HFFc6 (cell line): ENCODE data around the gene MYBPC2. TPM values are rescaled to one million over a fixed set of nuclear protein-coding genes. Genes with fewer than 3 reads are reported as not detected.
A peak's percentile ranks its signal among the peaks of the same experiment; 100 is the strongest.

Experiments used
- DNase-seq: peaks from one replicate; pipeline ENCODE4 v3.0.0-alpha.2; 2018
- H3K27ac Mint-ChIP-seq: 2 replicates; pipeline ENCODE4 v1.8.0; 2020; ENCODE audit warnings: mild to moderate bottlenecking, mixed read lengths
- H3K27me3 Mint-ChIP-seq: 2 replicates; pipeline ENCODE4 v1.8.0; 2021; ENCODE audit warnings: mild to moderate bottlenecking, moderate library complexity, mixed read lengths; ENCODE audit not compliant: insufficient read depth
- H3K36me3 Mint-ChIP-seq: 2 replicates; pipeline ENCODE4 v1.8.0; 2021; ENCODE audit warnings: low read depth, mixed read lengths
- H3K4me1 Mint-ChIP-seq: 2 replicates; pipeline ENCODE4 v1.8.0; 2020; ENCODE audit warnings: low read depth, mixed read lengths
- H3K4me3 Mint-ChIP-seq: 2 replicates; pipeline ENCODE4 v1.8.0; 2020; ENCODE audit warnings: mild to moderate bottlenecking, moderate library complexity, mixed read lengths
- H3K9me3 Mint-ChIP-seq: 2 replicates; pipeline ENCODE4 v1.8.0; 2020; ENCODE audit warnings: mild to moderate bottlenecking, mixed read lengths
- total RNA-seq, 6 experiments: library from RNA; stranded (reverse); fragmentation: NEBNext Ultra II Directional; extraction: Animal tissue kit (Norgen Biotek cat#: 25700); gene quantifications; 2 replicates in 1 of 6; 3 replicates in 5 of 6; pipeline ENCODE4 v1.2.3, GENCODE V29; 2021
- TF ChIP-seq, protein P1 (sequence below): fragments of 200-600 bp; sonication (generic); IDR thresholded peaks from 2 replicates; pipeline ENCODE4 v1.5.0; 2021; ENCODE audit warnings: antibody characterized with exemption, mild to moderate bottlenecking

MYBPC2 gene
- total RNA-seq, 6 experiments from 2014 or later, result not detected

DNA sequence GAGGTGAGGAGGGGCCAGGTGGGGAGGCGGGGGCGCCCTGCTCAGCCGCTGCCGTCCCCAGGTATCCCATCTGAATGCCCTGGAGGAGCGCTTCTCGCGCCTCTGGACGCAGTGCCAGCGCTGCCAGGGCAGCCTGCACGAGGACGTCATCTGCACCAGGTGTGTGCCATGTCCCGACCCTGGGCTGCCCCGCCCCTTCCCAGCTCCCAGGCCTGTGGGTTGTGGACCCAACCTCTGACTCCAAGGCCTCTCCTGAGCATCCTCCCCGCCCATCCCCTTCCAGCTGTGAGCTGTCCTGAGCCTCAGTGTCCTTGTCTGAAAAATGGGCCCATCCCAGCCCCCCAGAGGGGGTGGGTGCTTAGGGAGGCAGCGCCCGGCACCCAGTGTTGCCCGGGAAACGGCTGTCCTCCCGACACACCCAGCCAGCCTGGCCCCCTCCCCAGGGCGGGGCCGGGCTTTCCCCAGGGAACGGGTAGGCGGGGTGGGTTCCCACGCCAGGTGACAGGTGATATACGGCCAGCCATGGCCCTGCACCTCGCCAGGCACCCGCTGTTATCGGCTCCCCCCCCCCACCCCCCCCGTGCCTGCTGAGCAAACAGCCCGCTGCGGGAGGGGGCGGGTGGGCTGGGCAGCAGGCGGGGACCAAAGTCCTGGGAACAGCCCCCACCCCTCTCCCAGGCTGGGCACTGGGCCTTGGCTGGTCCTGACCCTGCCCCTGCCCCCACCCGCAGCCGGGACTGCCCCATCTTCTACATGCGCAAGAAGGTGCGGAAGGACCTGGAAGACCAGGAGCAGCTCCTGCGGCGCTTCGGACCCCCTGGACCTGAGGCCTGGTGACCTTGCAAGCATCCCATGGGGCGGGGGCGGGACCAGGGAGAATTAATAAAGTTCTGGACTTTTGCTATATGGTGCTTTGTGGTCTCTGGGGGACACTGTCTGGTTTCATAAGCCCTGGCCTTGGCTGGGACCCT is 15.3 kb upstream of the MYBPC2 start:
- Mint-ChIP-seq H3K4me1 (peaks cover 6% of the 10 kb centered on the region), H3K36me3 (peaks cover 8% of the 10 kb centered on the region; the same call in 1 of the 2 replicates)

DNA sequence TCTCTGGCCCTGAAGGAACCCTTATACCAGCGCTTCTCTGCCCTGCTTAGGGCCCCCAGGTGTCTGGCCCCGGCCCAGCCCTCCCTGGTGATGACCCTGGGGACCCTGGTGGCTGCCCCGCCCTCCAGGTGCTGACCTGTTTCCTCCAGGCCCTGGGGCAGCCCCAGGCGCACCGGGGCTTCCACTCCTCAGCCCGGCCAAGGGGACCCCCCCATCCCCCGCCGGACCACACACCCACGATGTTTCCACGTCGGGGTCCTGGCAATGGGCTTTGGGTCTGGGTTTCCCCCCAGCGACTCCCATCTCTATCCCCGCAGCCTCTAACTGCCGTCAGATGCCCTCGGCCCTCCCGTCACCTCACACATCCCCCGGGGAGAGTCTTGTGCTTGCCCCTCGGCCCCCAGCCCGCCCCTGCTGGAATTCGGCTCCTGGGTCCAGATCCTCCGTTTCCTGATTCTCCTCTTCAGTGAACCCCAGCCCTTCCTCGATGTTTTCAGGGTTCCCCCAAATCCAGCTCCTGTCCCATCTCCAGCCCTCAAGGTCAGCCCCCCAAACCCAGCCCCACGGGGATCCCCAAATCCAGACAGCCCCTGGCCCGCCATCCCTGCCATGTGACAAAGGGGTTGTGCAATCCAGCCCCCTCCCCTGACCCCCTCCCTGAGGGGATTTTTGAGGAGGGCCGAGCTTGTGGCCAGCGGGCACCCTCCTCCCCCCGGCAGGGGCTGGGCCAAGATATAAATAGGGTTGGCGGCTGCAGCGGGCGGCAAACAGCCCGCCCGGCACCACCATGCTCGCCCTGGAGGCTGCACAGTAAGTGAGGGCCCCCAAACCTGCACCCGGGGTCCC is 14.3 kb upstream of the MYBPC2 start, which contains the start of gene SPIB:
SPIB (plus strand) TSS at position 763 of the 846 bp plus-strand sequence; CDS start at position 788, 25 bp downstream.
- DNase-seq, result no peak
- Mint-ChIP-seq H3K4me3 (peak within 1 kb of the TSS; percentile 42; the same call in 1 of the 2 replicates), H3K9me3 (no peaks in the 10 kb centered on the region), H3K27ac (no peak within 1 kb of the TSS), H3K27me3 (peaks cover 6% of the 10 kb centered on the region), H3K4me1 (peaks cover 6% of the 10 kb centered on the region), H3K36me3 (no peaks in the 10 kb centered on the region)
- TF ChIP-seq, protein P1, sequence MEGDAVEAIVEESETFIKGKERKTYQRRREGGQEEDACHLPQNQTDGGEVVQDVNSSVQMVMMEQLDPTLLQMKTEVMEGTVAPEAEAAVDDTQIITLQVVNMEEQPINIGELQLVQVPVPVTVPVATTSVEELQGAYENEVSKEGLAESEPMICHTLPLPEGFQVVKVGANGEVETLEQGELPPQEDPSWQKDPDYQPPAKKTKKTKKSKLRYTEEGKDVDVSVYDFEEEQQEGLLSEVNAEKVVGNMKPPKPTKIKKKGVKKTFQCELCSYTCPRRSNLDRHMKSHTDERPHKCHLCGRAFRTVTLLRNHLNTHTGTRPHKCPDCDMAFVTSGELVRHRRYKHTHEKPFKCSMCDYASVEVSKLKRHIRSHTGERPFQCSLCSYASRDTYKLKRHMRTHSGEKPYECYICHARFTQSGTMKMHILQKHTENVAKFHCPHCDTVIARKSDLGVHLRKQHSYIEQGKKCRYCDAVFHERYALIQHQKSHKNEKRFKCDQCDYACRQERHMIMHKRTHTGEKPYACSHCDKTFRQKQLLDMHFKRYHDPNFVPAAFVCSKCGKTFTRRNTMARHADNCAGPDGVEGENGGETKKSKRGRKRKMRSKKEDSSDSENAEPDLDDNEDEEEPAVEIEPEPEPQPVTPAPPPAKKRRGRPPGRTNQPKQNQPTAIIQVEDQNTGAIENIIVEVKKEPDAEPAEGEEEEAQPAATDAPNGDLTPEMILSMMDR, result no peak

More for the DNA sequence above, 15.3 kb upstream of the MYBPC2 start:
- DNase-seq, result no peak
- Mint-ChIP-seq H3K27ac (no peak overlapping the region), H3K4me3 (no peak overlapping the region), H3K27me3 (peaks cover 6% of the 10 kb centered on the region), H3K9me3 (no peaks in the 10 kb centered on the region)
- TF ChIP-seq, protein P1, result no peak

DNA sequence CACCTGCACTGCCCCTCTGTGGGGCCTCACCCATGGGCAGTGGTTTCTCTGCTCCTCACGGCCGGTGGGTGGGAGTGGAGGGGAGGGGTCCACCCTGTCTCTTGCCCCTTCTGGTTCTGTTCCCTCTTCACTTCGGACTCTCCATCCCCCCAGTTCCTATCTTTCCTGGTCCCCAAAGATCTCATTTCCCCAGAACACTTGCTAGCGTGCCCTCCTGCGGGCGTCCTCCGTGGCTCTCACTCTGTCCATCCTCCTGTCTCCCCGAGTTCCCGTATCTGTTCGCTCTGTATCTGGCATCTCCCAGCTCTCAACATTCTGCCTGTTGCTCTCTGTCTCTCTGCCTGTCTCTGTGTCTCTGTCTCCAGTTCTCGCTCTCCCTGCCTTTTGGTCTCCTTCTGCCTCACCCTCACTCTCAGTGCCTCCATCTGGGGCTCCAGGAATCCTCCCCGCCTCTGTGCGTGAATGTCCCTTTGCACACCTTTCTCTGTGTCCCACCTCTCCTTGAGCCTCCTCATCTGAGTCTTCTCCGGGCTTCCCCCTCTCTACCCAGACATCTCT is 13.6 kb upstream of the MYBPC2 start:
- H3K4me1 Mint-ChIP-seq, result peaks cover 6% of the 10 kb centered on the region
- no peaks in the 10 kb centered on the region for H3K9me3 Mint-ChIP-seq
- TF ChIP-seq, protein P1, result no peak
- H3K27ac Mint-ChIP-seq, result no peak overlapping the region
- DNase-seq, result no peak
- H3K36me3 Mint-ChIP-seq, result no peaks in the 10 kb centered on the region
- peaks cover 4% of the 10 kb centered on the region for H3K27me3 Mint-ChIP-seq
- peak overlapping the region; percentile 42; the same call in 1 of the 2 replicates for H3K4me3 Mint-ChIP-seq

DNA sequence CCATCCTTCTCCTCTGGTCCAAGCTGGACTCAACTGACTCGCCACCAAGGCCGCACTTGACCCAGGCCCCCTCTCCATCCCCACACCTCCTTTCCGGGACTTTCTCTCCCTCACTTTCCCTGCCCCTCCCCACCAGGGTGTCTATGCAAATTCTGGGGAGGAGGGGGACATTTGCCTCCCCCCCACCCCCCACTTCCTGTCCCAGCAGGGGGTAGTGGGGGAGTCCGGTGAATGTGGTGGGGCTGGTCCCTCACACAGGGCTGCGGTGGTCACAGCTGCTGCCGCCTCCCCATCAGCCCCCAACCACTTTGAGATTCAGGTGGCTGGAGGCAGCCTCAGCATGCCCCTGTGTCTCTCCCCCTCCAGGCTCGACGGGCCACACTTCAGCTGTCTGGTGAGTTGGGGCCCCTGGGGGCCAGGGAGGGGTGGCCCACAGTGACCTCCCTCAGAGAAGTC is 13.1 kb upstream of the MYBPC2 start:
- Mint-ChIP-seq H3K27me3 (peaks cover 4% of the 10 kb centered on the region), H3K36me3 (no peaks in the 10 kb centered on the region), H3K27ac (no peak overlapping the region), H3K9me3 (no peaks in the 10 kb centered on the region), H3K4me1 (peaks cover 6% of the 10 kb centered on the region), H3K4me3 (no peak overlapping the region)
- TF ChIP-seq, protein P1, result no peak
- no peak for DNase-seq

DNA sequence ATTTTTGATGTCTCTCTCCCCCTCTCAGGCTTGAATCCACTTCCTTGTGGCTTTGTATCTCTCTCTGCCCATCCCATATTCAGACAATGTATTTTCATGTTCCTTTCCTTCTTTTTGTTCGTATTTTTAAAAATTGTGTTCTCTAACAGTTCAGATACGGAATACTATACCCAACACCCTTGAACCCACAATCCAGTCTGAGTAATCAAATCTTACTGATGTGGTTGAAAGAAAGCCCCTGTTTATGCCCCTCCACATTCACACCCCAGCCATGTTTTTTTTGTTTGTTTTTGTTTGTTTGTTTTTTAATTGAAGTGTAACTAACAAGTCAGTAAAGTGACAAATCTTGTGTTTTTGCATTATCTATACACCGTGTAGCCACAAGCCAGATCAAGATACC is 12.6 kb upstream of the MYBPC2 start:
- H3K36me3 Mint-ChIP-seq, result no peaks in the 10 kb centered on the region
- H3K27ac Mint-ChIP-seq, result no peak overlapping the region
- TF ChIP-seq, protein P1, result no peak
- no peak for DNase-seq
- peaks cover 6% of the 10 kb centered on the region for H3K4me1 Mint-ChIP-seq
- peaks cover 4% of the 10 kb centered on the region for H3K27me3 Mint-ChIP-seq
- H3K4me3 Mint-ChIP-seq, result no peak overlapping the region
- H3K9me3 Mint-ChIP-seq, result no peaks in the 10 kb centered on the region
